Activated CD8-positive, alpha-beta memory T cell treated with anti-CD3 and anti-CD28 coated beads for 36 hours (primary cell): ENCODE measurements around the gene HSFY2. TPM values are rescaled to one million over a fixed set of nuclear protein-coding genes. Genes with fewer than 3 reads are reported as not detected.
"Not testable (repeated sequence)": the region's sequence is repeated elsewhere in the genome, so short reads cannot be mapped to it uniquely, and the experiment has no call there.

Source experiments
- CTCF ChIA-PET: fragments of 350-600 bp; sonication (Branson Sonifier 250); formaldehyde crosslinking; loops from one replicate; lab custom pipeline; 2021; ENCODE audit warnings: antibody characterized with exemption; lab: Charles Lee
- POLR2A ChIA-PET: fragments of 350-600 bp; sonication (Branson Sonifier 250); formaldehyde crosslinking; loops from one replicate; lab custom pipeline; 2021; ENCODE audit warnings: antibody characterized with exemption; lab: Charles Lee
- total RNA-seq, 2 experiments: library from RNA; stranded (reverse); gene quantifications; one replicate each; pipeline ENCODE4 v1.2.3, GENCODE V29; 2021

The HSFY2 gene, protein sequence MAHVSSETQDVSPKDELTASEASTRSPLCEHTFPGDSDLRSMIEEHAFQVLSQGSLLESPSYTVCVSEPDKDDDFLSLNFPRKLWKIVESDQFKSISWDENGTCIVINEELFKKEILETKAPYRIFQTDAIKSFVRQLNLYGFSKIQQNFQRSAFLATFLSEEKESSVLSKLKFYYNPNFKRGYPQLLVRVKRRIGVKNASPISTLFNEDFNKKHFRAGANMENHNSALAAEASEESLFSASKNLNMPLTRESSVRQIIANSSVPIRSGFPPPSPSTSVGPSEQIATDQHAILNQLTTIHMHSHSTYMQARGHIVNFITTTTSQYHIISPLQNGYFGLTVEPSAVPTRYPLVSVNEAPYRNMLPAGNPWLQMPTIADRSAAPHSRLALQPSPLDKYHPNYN
- total RNA-seq, result not detected

DNA sequence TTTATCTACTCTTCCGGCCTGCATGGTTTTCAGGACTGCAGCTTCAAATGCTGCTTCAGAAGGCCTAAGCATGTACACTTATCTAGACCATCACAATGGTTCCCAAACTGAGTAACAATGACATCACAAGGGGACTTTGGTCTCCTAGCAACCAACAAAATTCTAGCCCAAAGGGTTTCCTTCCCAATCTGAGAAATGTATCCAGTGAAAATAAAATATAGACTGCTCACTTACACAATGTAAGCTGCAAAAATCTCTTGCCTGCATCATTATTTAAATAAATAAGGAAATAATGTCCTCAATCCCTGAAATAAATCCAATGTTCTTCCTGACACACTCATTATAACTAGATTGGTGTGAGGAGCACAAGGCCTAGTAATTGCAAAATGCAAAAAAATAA lies at the start of gene HSFY2:
Gene HSFY2 (minus strand): TSS at position 101 of the 400 bp plus-strand sequence. CDS start 117 bp downstream, outside the sequence.
- POLR2A ChIA-PET, CTCF ChIA-PET: not testable (repeated sequence)

DNA sequence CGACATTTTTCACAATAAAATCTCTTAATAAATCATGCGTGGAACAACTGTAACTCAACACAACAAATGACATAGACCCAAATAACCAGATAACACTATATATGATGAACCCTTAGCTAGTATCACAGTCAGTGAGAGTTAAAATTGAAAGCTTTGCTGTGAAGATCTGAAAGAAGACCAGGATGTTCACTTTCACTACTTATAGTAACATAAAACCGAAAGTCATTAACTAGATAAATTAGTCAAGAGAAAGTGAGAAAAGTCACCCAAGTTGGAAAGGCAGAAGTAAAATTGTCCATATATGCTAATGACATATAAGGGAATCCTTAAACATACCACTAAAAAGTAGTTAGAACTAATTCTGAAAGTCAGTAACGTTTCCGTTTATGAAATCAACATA lies 42.2 kb upstream of the HSFY2 start:
- POLR2A ChIA-PET, CTCF ChIA-PET: not testable (repeated sequence)

- POLR2A ChIA-PET, CTCF ChIA-PET: not testable (repeated sequence)
These were observed 15.3 kb upstream of the HSFY2 start for GRCh38 chrY:18788757-18789406.

GRCh38 chrY:18754077-18754476 lies 19.5 kb downstream of the HSFY2 start:
- POLR2A ChIA-PET, result not testable (repeated sequence)

DNA sequence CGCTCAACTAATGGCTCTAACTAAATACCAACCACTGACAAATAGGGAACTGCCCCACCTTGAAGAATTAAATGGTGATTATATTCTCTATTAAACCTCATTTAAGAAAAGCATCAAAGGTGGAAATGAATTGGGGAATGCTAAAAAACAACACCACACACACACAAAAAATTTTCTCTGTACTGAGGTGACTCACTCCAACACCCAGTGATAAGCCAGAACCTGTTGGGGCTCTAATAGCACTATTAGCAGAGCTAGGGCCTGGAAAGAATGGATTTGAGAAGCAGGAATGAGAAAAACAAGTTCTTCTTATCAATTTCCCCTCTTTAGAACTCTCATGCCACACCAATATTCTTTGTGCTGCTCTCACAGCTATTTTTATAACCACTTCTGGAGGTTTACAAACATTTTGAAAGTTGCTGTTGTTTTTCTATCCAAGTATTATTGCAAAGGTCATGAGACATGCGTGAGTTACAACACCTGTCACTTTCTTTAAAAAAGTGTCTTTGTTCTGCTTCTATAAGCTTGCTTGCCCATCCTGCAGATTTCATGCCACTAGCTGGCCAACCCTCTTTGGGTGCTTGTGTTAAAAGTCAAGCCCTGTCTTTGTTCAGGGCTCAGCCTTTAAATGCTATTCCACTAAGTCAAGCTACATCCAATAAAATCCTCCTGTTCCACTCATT lies 20.3 kb downstream of the HSFY2 start:
- CTCF ChIA-PET, POLR2A ChIA-PET: not testable (repeated sequence)

More at GRCh38 chrY:18754077-18754476, 19.5 kb downstream of the HSFY2 start:
- CTCF ChIA-PET, result not testable (repeated sequence)

GRCh38 chrY:18723714-18724113 lies 49.8 kb downstream of the HSFY2 start:
- POLR2A ChIA-PET, CTCF ChIA-PET: not testable (repeated sequence)

Other genes with a start within 250 kb of the HSFY2 start
- gene HSFY1, start 227.0 kb downstream of the HSFY2 start, total RNA-seq, result not detected